SU-DHL-6 (cell line): ENCODE data around the gene KIRREL2.
"Not testable (repeated sequence)": the region's sequence is repeated elsewhere in the genome, so short reads cannot be mapped to it uniquely, and the experiment has no call there.

Experiments used
- H2AFZ ChIP-seq: fragments of 200-600 bp; sonication (generic); 2 replicates; pipeline ENCODE4 v1.6.1; 2014; ENCODE audit warnings: low read depth, mild to moderate bottlenecking, moderate library complexity, mixed read lengths, antibody characterized with exemption, low read length; ENCODE audit not compliant: severe bottlenecking
- H3F3A ChIP-seq: fragments of 200-600 bp; shearing (Covaris generic); 2 replicates; pipeline ENCODE4 v1.6.0; 2016; ENCODE audit warnings: antibody characterized with exemption, mild to moderate bottlenecking; ENCODE audit not compliant: insufficient read depth
- H3K27ac ChIP-seq: fragments of 200-600 bp; sonication (generic); 2 replicates; pipeline ENCODE4 v1.5.1; 2016; ENCODE audit warnings: low read depth, mild to moderate bottlenecking, low read length, moderate library complexity, mixed read lengths
- H3K27me3 ChIP-seq: fragments of 200-600 bp; sonication (generic), shearing (Covaris generic); 2 replicates; pipeline ENCODE4 v1.6.0; 2014; ENCODE audit warnings: mild to moderate bottlenecking, low read length
- H3K36me3 ChIP-seq: fragments of 200-600 bp; sonication (generic); 2 replicates; pipeline ENCODE4 v1.6.1; 2014; ENCODE audit warnings: mild to moderate bottlenecking, low read length, mixed read lengths
- H3K4me2 ChIP-seq: fragments of 300-600, 200-600 bp; shearing (Covaris generic), sonication (generic); 2 replicates; pipeline ENCODE4 v1.6.0; 2014; ENCODE audit warnings: low read length, low read depth, mild to moderate bottlenecking; ENCODE audit not compliant: poor library complexity, severe bottlenecking
- H3K4me3 ChIP-seq: fragments of 200-600 bp; sonication (generic); 2 replicates; pipeline ENCODE4 v1.5.1; 2014; ENCODE audit warnings: antibody characterized with exemption, low read length, mild to moderate bottlenecking, mixed read lengths; ENCODE audit not compliant: insufficient read depth, poor library complexity, severe bottlenecking
- H3K79me2 ChIP-seq: fragments of 200-600 bp; sonication (generic); 2 replicates; pipeline ENCODE4 v1.6.1; 2014; ENCODE audit warnings: mild to moderate bottlenecking, low read length, moderate library complexity; ENCODE audit not compliant: insufficient read depth
- H3K9ac ChIP-seq: fragments of 200-600 bp; sonication (generic); 2 replicates; pipeline ENCODE4 v1.7.0; 2014; ENCODE audit warnings: mild to moderate bottlenecking, low read length
- H3K9me2 ChIP-seq: fragments of 200-600 bp; sonication (generic); replicated peaks from 2 replicates; pipeline ENCODE4 v1.6.1; 2014; ENCODE audit warnings: low read length; ENCODE audit not compliant: insufficient read depth
- H3K9me3 ChIP-seq: fragments of 200-600 bp; sonication (generic); 2 replicates; pipeline ENCODE4 v1.6.1; 2014; ENCODE audit warnings: low read length, mixed read lengths; ENCODE audit not compliant: insufficient read depth
- H4K20me1 ChIP-seq: fragments of 200-600 bp; sonication (generic); 2 replicates; pipeline ENCODE4 v1.6.1; 2014; ENCODE audit warnings: low read depth, mild to moderate bottlenecking, antibody characterized with exemption, low read length, moderate library complexity, mixed read lengths
- CTCF ChIP-seq: fragments of 200-600 bp; sonication (generic); IDR thresholded peaks from one replicate; pipeline ENCODE4 v1.5.1; 2017; ENCODE audit warnings: antibody characterized with exemption, mild to moderate bottlenecking, low read length, moderate library complexity; ENCODE audit not compliant: insufficient read depth, poor library complexity, severe bottlenecking
- EZH2phosphoT487 ChIP-seq: fragments of 200-600 bp; sonication (generic), shearing (Covaris generic); conservative IDR thresholded peaks from 2 replicates; pipeline ENCODE4 v1.6.1; 2018; ENCODE audit warnings: mild to moderate bottlenecking, antibody characterized with exemption, low read length, moderate library complexity, mixed read lengths

Gene KIRREL2

GRCh38 chr19:35889370-35890112 is 32.8 kb downstream of the KIRREL2 start:
- H3K36me3 ChIP-seq: peaks cover 19% of the 10 kb centered on the region; the same call in 1 of the 2 replicates
- no peak overlapping the region for H3K9ac ChIP-seq
- H3K9me2 ChIP-seq: no peaks in the 10 kb centered on the region
- H2AFZ ChIP-seq: no peak overlapping the region
- H3K9me3 ChIP-seq: no peaks in the 10 kb centered on the region
- no peaks in the 10 kb centered on the region for H3K27me3 ChIP-seq
- no peak overlapping the region for H3K4me2 ChIP-seq
- H3F3A ChIP-seq: peaks cover 22% of the 10 kb centered on the region; the same call in 1 of the 2 replicates
- no peaks in the 10 kb centered on the region for H4K20me1 ChIP-seq
- no peak overlapping the region for H3K27ac ChIP-seq
- TF ChIP-seq CTCF: no peak
- TF ChIP-seq EZH2phosphoT487: no peak
- H3K4me3 ChIP-seq: no peak overlapping the region
- 0 out of 2 replicates have a peak, but pooled peaks cover 3% of the 10 kb centered on the region for H3K79me2 ChIP-seq

GRCh38 chr19:35890113-35890650 is 33.5 kb downstream of the KIRREL2 start:
- no peak overlapping the region for H3K9ac ChIP-seq
- H3K27me3 ChIP-seq: no peaks in the 10 kb centered on the region
- peaks cover 19% of the 10 kb centered on the region; the same call in 1 of the 2 replicates for H3K36me3 ChIP-seq
- no peaks in the 10 kb centered on the region for H3K9me2 ChIP-seq
- H4K20me1 ChIP-seq: no peaks in the 10 kb centered on the region
- TF ChIP-seq CTCF (no peak), EZH2phosphoT487 (no peak)
- H2AFZ ChIP-seq: no peak overlapping the region
- 0 out of 2 replicates have a peak, but pooled peaks cover 3% of the 10 kb centered on the region for H3K79me2 ChIP-seq
- H3F3A ChIP-seq: peaks cover 16% of the 10 kb centered on the region; the same call in 1 of the 2 replicates
- no peak overlapping the region for H3K4me2 ChIP-seq
- H3K9me3 ChIP-seq: no peaks in the 10 kb centered on the region
- no peak overlapping the region for H3K27ac ChIP-seq
- no peak overlapping the region for H3K4me3 ChIP-seq

- H3F3A ChIP-seq: peaks cover 20% of the 10 kb centered on the region
- H3K9me3 ChIP-seq, H3K9me2 ChIP-seq, H4K20me1 ChIP-seq, H3K79me2 ChIP-seq, H3K27ac ChIP-seq, H3K9ac ChIP-seq, H3K27me3 ChIP-seq, H2AFZ ChIP-seq, H3K4me2 ChIP-seq, H3K4me3 ChIP-seq: not testable (repeated sequence)
- H3K36me3 ChIP-seq: peaks cover 21% of the 10 kb centered on the region; the same call in 1 of the 2 replicates
Observed at GRCh38 chr19:35891819-35892218, 35.1 kb downstream of the KIRREL2 start.

GRCh38 chr19:35894342-35894741 is 37.6 kb downstream of the KIRREL2 start:
- Histone ChIP-seq H3K79me2 (peaks cover 17% of the 10 kb centered on the region), H3K9me2 (no peaks in the 10 kb centered on the region), H3K9me3 (no peaks in the 10 kb centered on the region), H3K36me3 (peaks cover 28% of the 10 kb centered on the region), H3K4me2 (no peak overlapping the region), H3F3A (peaks cover 14% of the 10 kb centered on the region), H3K27ac (no peak overlapping the region), H3K27me3 (no peaks in the 10 kb centered on the region), H3K4me3 (no peak overlapping the region), H2AFZ (no peak overlapping the region), H3K9ac (no peak overlapping the region), H4K20me1 (no peaks in the 10 kb centered on the region)
- TF ChIP-seq EZH2phosphoT487: no peak
- TF ChIP-seq CTCF: no peak
